Measurements from ENCODE around the gene CACNA1D. TPM values are rescaled to one million over a fixed set of nuclear protein-coding genes. Genes with fewer than 3 reads are reported as not detected.

Gene CACNA1D
- total and polyA plus RNA-seq, 8 donors, result 0.31 to 36.5 (median 12.5) TPM

DNA sequence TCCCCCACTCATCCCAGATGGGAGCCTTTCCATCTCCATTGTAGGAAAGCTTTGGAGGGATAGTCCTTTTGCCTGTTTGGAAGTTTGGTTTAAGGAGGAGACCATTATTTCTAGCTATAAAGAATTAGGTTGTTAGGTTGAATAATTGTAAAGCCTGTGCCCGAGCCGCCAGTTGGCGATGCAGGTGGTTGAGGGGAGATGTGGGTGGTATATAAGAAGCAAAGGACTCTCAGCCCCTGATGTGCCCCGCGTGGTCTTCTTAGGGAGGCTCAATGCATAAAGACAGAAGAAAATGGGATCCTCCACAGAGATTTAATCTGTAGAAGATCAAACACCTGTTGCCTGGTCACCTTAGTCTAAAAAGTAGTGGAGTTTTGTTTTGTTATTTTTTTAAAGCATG, 296.1 kb downstream of the CACNA1D start:
- Histone ChIP-seq H3K27ac (no peak overlapping the region), H3K4me1 (no peaks in the 10 kb centered on the region), H3K36me3 (no peaks in the 10 kb centered on the region), H3K9me3 (no peaks in the 10 kb centered on the region), H3K27me3 (peaks cover 0 to 5% (median 0%) of the 10 kb centered on the region in 3 donors), H3K4me3 (no peak overlapping the region)
- 87 to 97% (median 95%) methylated on average over 5 of the region's 5 CpGs for WGBS, 5 donors
- DNase-seq, result no peak
- intact Hi-C loops (cut with DNase I; ENCODE audit: low total_unique reads), result no loop called here
- TF ChIP-seq EP300 (IDR thresholded peaks at IDR 0.05), result no peak
- TF ChIP-seq CTCF (IDR thresholded peaks at IDR 0.05), result no peak
- TF ChIP-seq POLR2A (IDR thresholded peaks at IDR 0.05), result no peak
- no peak for TF ChIP-seq POLR2AphosphoS5 (IDR thresholded peaks at IDR 0.05)

GRCh38 chr3:53791317-53791716, 296.9 kb downstream of the CACNA1D start:
- Histone ChIP-seq H3K27me3 (peaks cover 0 to 9% (median 0%) of the 10 kb centered on the region in 3 donors), H3K9me3 (no peaks in the 10 kb centered on the region), H3K36me3 (no peaks in the 10 kb centered on the region), H3K4me3 (no peak overlapping the region), H3K27ac (no peak overlapping the region), H3K4me1 (peaks cover 0 to 6% (median 2%) of the 10 kb centered on the region in 4 donors)
- 73 to 88% (median 78%) methylated on average over 7 of the region's 7 CpGs for WGBS, 5 donors
- TF ChIP-seq POLR2AphosphoS5 (IDR thresholded peaks at IDR 0.05), result no peak
- no peak for TF ChIP-seq POLR2A (IDR thresholded peaks at IDR 0.05)
- TF ChIP-seq CTCF (IDR thresholded peaks at IDR 0.05), result no peak
- no peak for TF ChIP-seq EP300 (IDR thresholded peaks at IDR 0.05)
- no peak for DNase-seq
- intact Hi-C loops (cut with DNase I; ENCODE audit: low total_unique reads), result no loop called here

DNA sequence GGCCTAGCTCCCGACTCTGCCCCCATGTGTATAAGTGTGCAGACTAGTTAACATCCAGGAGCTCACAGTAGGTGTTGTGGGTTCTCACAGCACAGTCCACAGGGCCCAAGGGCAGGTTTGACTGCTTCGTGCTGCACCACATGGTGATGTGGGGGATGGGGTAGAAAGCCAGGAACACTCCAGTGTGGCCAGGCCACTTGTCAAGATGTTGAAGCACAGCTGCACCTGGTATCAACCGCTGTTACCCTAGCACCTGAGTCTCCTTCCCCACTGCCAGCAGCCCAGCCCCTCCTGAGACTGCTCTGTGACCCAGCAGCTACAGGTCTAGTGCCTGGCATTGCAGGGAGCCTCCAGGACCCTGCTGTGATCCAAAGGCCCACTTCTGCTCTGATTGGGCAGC, 298.5 kb downstream of the CACNA1D start:
- Histone ChIP-seq H3K4me3 (no peak overlapping the region), H3K4me1 (peaks cover 0 to 8% (median 3%) of the 10 kb centered on the region in 4 donors), H3K27ac (no peak overlapping the region), H3K36me3 (no peaks in the 10 kb centered on the region), H3K27me3 (peaks cover 0 to 9% (median 0%) of the 10 kb centered on the region in 3 donors), H3K9me3 (no peaks in the 10 kb centered on the region)
- WGBS, 5 donors, result 77 to 96% (median 90%) methylated on average over 3 of the region's 3 CpGs
- TF ChIP-seq EP300 (IDR thresholded peaks at IDR 0.05) (no peak), POLR2A (IDR thresholded peaks at IDR 0.05) (no peak), CTCF (IDR thresholded peaks at IDR 0.05) (no peak), POLR2AphosphoS5 (IDR thresholded peaks at IDR 0.05) (no peak)
- intact Hi-C loops (cut with DNase I; ENCODE audit: low total_unique reads), result no loop called here
- no peak for DNase-seq

GRCh38 chr3:53794597-53794996, 300.2 kb downstream of the CACNA1D start:
- intact Hi-C loops (cut with DNase I; ENCODE audit: low total_unique reads), result no loop called here
- H3K9me3 ChIP-seq, result no peaks in the 10 kb centered on the region
- no peak for DNase-seq
- H3K4me3 ChIP-seq, result no peak overlapping the region
- H3K4me1 ChIP-seq, result peaks cover 0 to 8% (median 3%) of the 10 kb centered on the region in 4 donors
- H3K36me3 ChIP-seq, result no peaks in the 10 kb centered on the region
- 52 to 64% (median 63%) methylated on average over 3 of the region's 3 CpGs for WGBS, 5 donors
- peaks cover 0 to 9% (median 0%) of the 10 kb centered on the region in 3 donors for H3K27me3 ChIP-seq
- H3K27ac ChIP-seq, result no peak overlapping the region
- TF ChIP-seq EP300 (IDR thresholded peaks at IDR 0.05) (no peak), POLR2AphosphoS5 (IDR thresholded peaks at IDR 0.05) (no peak), CTCF (IDR thresholded peaks at IDR 0.05) (no peak), POLR2A (IDR thresholded peaks at IDR 0.05) (no peak)
